GM19455 (cell line): ENCODE data around the gene EXOC7.

Experiments
- ATAC-seq: cut with Tn5 transposase; IDR thresholded peaks from one replicate; pipeline ENCODE4 v1.9.1; 2021; ENCODE audit not compliant: unreplicated experiment

Gene EXOC7

GRCh38 chr17:76122431-76123190 lies 19.0 kb upstream of the EXOC7 start:
- no peak for ATAC-seq

- no peak for ATAC-seq
These were observed 18.4 kb upstream of the EXOC7 start for GRCh38 chr17:76121932-76122430.

GRCh38 chr17:76120658-76121008 lies 17.0 kb upstream of the EXOC7 start:
- ATAC-seq = no peak

GRCh38 chr17:76119409-76120371 lies 16.1 kb upstream of the EXOC7 start:
- ATAC-seq = no peak

- ATAC-seq = no peak
These were observed 11.7 kb upstream of the EXOC7 start for GRCh38 chr17:76115138-76115754.

- ATAC-seq = no peak
These were observed 8.4 kb upstream of the EXOC7 start for GRCh38 chr17:76111956-76112355.

GRCh38 chr17:76107509-76107908 lies 3.9 kb upstream of the EXOC7 start:
- no peak for ATAC-seq

GRCh38 chr17:76106703-76107102 lies 3.1 kb upstream of the EXOC7 start:
- ATAC-seq = no peak

- no peak for ATAC-seq
These were observed 1.3 kb upstream of the EXOC7 start for GRCh38 chr17:76104896-76105231.

- ATAC-seq = no peak
These were observed 731 bp upstream of the EXOC7 start for GRCh38 chr17:76104140-76104895.

- ATAC-seq = no peak
These were observed 678 bp downstream of the EXOC7 start for GRCh38 chr17:76102944-76103273.

GRCh38 chr17:76097716-76098295 lies 5.8 kb downstream of the EXOC7 start:
- no peak for ATAC-seq

GRCh38 chr17:76095943-76096342 lies 7.6 kb downstream of the EXOC7 start:
- no peak for ATAC-seq

GRCh38 chr17:76094046-76094445 lies 9.5 kb downstream of the EXOC7 start:
- no peak for ATAC-seq

- ATAC-seq = no peak
These were observed 10.8 kb downstream of the EXOC7 start for GRCh38 chr17:76092526-76093413.

- ATAC-seq = no peak
These were observed 11.9 kb downstream of the EXOC7 start for GRCh38 chr17:76091526-76092286.

GRCh38 chr17:76090517-76091129 lies 13.0 kb downstream of the EXOC7 start:
- no peak for ATAC-seq

- ATAC-seq = no peak
These were observed 13.7 kb downstream of the EXOC7 start for GRCh38 chr17:76089680-76090516.
